Renal cortex interstitium (tissue), 15 donors: Measurements from ENCODE around the gene OR2V1. TPM values are rescaled to one million over a fixed set of nuclear protein-coding genes. Genes with fewer than 3 reads are reported as not detected.
"Not testable (repeated sequence)": the region's sequence is repeated elsewhere in the genome, so short reads cannot be mapped to it uniquely, and the experiment has no call there.

Experiments
- DNase-seq, 11 donors: peaks; one replicate each; pipeline ENCODE4 v3.0.0-alpha.2; 2013; ENCODE audit warnings: low read depth in 9 of 11, low spot score in 4 of 11; ENCODE audit errors: extremely low read depth in 1 of 11
- long read RNA-seq, 16 experiments: transcript quantifications; one replicate each; lab custom pipeline, GENCODE V29; 2026
- polyA plus RNA-seq, 3 donors: library from polyadenylated mRNA; unstranded; fragments of 120-200 nt; gene quantifications; one replicate each; pipeline ENCODE4 v1.2.1, GENCODE V29; 2013; ENCODE audit not compliant: insufficient read length in 3 of 3

OR2V1 gene, protein sequence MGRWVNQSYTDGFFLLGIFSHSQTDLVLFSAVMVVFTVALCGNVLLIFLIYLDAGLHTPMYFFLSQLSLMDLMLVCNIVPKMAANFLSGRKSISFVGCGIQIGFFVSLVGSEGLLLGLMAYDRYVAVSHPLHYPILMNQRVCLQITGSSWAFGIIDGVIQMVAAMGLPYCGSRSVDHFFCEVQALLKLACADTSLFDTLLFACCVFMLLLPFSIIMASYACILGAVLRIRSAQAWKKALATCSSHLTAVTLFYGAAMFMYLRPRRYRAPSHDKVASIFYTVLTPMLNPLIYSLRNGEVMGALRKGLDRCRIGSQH
- under 1 TPM in 1 of 3 donors, not detected in 2; 0.06 TPM for polyA plus RNA-seq
- long read RNA-seq, donor 1: 0 reads
- long read RNA-seq, donor 2: 0 reads
- long read RNA-seq, donor 3: 0 reads
- long read RNA-seq, donor 4: 0 reads
- long read RNA-seq, donor 5: 0 reads
- long read RNA-seq, donor 6: 0 reads
- long read RNA-seq, donor 7: 0 reads
- long read RNA-seq, donor 8: 0 reads
- long read RNA-seq, donor 9: 0 reads
- long read RNA-seq, donor 10: 0 reads
- long read RNA-seq, donor 11: 0 reads
- long read RNA-seq, donor 12: 0 reads
- long read RNA-seq, donor 13: 0 reads
- long read RNA-seq, donor 14: 0 reads
- long read RNA-seq, donor 15: 0 reads
- long read RNA-seq, donor 16: 0 reads

DNA sequence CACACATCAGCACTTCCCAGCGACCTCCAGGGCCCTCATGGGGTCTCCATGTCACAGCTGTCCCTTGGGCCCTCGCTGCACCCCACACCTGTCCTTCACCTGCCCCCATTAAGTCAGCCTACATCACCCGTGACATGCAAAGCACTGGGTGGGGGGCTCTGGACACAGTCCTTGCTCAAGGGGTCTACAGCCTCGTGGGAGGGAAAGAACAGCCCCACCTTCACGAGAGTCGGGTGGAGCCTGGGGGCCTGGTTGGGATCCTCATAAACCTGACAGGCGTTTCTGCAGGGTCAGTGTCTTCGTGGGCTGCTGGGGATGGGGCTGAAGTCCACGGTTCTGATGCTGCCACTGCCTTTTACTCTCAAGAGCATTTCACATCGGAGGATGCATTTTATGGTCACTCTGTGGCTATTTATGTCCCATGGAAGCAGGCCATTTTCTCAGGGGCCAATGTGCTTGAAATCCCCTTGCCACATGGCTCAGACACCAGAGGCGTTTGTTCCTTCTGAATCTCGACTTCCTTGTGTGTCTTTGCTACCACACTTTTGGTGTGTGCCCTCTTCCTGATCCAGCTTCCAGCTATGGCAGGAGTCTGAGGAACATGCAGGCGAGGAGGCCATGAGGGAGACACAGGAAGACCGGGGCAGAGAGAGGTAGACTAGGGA, at the start of gene OR2V1:
Gene OR2V1 (minus strand): TSS at position 338 of the 665 bp plus-strand sequence. CDS start 5,865 bp downstream, outside the sequence.
- DNase-seq: no peak

DNA sequence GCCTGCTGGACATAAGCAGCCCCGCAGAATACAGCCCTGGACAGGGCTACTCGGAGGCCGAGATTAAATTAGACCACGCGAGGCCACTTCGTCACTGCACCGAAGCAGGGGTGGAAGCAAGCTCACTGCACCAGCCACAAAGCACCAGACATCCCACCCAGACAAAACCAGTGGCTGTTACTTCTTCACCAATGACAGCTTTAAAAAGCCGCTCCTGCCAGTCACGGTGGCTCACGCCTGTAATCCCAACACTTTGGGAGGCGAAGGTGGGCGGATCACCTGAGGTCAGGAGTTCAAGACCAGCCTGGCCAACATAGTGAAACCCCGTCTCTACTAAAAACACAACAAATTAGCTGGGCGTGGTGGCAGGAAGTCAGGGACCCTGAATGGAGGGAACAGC, 46.6 kb upstream of the OR2V1 start:
- not testable (repeated sequence) for DNase-seq

DNA sequence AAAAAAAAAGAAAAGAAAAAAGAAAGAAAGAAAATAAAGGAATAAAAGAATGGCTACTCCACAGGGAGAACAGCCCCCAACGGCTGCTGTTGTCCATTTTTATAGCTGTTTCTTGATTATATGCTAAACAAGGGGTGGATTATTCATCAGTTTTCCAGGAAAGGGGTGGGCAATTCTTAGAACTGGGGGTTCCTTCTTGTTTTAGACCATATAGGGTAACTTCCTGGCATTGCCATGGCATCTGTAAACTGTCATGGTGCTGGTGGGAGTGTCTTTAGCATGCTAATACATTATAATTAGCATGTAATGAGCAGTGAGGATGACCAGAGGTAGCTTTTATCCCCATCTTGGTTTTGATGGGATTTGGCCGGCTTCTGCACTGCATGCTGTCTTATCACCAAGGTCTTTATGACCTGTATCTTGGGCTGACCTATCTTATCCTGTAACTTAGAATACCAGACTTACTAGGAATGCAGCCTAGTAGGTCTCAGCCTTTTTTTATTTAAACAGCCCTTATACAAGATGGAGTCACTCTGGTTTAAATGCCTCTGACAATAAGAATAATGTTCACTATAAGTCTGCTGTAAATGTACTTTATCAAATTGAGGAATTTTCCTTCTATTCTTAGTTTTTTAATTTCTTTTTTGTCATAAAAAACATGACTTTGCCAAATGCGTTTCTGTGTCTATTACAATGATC, 45.4 kb upstream of the OR2V1 start:
- DNase-seq: no peak

DNA sequence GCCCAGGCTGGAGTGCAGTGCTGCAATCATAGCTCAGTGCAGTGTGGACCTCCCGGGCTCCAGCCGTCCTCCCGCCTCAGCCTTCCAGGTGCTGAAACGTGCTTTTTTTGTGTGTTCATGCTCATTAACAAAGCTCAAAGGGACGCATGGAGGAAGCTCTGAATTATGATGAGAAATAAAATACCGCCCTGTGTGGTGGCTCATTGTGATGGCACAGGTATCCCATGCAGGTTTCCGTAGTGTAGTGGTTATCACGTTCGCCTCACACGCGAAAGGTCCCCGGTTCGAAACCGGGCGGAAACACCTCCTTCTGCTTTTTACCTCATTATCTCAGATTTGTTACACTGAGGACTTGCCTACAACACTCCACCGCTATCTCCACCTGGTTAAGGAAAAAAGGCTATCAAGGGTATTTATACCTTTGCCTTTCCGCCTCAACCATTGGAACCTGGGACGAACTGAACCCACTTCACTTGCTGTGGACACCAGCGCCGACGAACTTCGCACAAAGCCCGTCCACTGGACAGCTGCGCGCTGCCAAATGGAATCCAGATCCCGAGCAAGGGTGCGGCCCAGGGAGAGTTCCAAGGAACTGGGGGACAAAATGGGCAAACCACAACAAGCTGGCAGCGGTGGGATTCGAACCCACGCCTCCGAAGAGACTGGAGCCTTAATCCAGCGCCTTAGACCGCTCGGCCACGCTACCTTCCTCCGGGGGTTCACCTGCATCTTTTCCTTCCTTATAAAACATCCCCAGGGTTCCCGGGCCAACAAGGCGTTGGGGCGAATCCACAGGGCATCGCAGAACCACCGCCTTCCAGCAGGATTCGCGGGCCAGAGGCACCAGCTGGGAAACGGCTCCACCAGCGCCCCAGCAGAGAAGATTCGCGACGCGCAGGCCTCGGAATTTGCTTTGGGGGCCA, 42.7 kb upstream of the OR2V1 start:
- no peak for DNase-seq

DNA sequence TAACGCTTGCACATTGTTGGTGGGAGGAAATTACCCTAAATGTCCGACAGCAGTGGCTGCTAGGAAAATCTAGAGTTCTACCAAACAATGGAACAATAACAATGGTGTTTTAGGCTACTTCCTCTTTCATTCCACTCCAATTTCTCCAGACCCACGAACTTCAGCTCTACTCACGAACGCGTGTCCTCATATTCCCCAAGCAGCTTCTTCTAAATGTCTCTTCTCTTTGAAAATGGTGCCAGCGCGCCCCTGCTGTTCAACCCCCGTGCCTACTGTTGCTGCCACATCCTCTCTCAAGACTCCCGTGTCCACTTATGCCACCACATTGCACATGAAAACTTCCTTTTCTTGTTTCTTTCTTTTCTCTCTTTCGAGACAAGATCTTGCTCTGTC, 42.1 kb upstream of the OR2V1 start:
- DNase-seq: no peak

DNA sequence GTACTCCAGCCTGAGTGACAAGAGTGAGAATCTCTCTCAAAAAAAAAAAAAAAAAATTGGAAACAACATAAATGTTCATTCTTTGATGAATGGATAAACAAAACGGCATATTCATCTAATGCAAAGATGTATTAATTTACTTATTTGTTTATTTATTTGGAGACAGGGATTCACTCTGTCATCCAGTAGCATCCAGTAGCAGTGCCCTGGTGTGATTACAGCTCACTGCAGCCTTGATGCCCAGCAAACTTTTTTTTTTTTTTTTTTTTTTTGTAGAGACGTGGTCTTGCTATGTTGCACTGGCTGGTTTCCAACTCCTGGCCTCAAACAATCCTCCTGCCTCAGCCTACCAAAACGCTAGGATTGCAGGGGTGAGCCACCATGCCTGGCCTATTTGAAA, 40.8 kb upstream of the OR2V1 start:
- no peak for DNase-seq

DNA sequence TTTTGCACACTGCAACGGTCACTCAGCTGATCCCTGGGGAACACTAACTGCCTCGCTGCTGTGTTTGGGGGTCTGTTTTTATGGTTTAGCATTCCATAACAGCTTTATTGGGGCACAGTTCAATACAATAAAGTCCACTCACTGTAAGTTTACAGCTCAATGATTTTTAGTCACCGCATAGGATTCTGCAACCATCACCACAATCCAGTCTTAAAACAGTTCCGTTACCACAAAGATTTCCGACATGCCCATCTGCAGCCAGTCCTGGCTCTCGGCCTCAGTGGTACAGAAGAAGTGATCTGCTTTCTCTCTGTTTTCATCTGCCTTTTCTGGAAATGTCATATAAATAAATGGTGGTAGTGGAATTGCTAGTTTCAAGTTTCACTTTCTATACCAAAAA, 40.0 kb upstream of the OR2V1 start:
- no peak for DNase-seq

DNA sequence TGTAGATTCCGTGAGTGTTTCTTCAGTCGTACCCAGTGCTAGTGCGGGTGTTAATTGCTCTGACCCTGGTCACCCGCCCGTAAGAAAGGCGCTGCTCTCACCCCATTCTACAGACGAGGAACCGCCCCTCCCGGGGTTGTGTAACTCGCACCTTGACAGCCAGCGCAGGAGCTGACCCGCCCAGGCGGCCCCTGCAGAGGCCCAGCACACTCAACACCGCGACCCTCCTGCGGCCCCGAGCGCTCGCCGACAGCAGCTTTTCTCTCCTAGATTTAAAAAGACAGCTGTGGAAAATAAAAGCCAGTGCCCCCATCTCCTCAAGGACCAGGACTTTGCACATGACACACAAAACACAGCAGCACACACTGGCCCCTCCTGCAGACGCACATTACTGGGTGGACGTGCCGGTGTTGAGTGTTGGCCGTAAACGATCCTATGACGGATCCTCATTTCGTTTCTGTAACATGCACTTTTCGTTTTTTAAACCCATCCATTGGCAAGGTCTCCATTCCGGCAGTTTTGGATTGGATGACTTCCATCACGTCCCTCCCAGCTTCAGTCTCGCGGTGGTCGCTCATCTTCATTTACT, 39.4 kb upstream of the OR2V1 start:
- no peak for DNase-seq

DNA sequence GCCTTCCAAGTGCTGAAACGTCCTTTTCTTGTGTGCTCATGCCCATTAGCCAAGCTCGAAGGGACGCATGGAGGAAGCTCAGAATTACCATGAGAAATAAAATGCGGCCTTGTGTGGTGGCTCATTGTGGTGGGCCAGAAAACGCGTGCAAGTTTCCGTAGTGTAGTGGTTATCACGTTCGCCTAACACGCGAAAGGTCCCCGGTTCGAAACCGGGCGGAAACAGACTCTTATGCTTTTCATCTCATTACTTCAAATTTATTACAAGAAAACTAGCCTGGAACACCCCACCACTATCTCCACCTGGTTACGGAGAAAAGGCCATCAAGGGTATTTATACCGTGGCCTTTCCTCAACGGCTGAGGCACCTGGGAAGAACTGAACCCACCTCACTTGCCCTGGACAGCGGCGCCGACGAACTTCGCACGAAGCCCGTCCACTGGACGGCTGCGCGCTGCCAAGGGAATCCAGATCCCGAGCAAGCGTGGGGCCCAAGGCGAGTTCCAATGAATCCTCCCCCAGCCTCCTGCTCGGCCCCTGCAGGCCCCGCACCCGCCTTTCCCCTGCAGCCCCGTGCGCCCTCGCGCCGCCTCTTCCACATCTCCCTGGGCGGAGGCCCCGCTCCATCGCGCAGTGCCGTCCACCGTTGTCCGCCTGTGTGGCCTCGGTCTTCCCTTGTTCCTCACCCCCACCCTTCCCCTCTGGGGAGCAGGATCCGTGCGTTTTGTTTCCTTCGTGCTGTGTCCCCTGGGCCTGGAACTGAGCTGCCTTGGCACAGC, 38.7 kb upstream of the OR2V1 start:
- DNase-seq: peak in 1 of 11 donors; percentile 29

DNA sequence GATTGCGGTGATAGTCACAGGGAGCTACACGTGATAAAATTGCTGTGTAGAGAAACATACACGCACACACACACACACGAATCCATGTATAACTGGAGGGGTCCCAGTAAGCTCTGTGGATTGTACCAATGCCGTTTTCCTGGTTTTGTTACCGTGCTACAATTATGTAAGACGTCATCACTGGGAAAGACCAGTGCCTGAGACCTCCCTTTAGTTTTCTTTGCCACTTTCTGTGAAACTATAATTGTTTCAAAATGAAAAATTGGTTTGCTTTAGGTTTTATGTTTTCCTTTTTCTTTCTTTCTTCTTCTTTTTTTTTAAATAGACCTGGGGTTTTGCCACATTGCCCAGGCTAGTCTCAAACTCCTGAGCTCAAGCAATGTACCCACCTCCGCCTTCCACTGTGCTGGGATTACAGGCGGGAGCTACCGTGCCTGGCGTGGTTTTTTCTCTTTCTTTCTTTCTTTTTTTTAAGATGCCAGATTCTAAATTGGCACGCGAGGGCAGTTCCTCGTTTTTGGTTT, 37.7 kb upstream of the OR2V1 start:
- DNase-seq: no peak

DNA sequence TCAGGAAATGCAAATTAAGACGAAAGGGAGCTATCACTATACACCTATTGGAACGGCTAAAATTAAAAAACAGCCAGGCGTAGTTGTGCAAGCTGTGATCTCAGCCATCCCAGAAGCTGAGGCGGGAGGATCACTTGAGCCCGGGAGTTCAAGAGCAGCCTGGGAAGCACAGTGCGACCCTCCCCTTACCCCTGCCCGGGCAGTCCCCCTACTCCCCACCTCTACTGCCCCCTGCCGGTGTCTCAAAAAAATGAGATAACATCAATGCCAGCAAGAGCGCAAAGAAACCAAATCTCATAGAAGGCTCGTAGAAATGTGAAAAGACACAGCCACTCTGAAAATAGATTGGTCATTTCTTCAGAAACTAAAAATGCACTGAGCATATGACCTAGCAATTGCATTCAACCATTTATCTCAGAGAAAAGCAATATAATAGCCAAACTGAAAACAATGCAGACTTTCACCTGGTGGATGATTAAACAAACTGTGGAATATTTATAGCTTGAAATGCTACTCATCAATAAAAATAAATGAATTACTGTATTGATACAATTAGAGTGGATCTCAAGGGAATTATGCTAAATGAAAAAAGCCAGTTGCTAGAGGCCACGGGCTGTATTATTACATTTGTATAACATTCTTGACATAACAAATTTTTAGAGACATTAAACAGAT, 37.0 kb upstream of the OR2V1 start:
- no peak for DNase-seq

DNA sequence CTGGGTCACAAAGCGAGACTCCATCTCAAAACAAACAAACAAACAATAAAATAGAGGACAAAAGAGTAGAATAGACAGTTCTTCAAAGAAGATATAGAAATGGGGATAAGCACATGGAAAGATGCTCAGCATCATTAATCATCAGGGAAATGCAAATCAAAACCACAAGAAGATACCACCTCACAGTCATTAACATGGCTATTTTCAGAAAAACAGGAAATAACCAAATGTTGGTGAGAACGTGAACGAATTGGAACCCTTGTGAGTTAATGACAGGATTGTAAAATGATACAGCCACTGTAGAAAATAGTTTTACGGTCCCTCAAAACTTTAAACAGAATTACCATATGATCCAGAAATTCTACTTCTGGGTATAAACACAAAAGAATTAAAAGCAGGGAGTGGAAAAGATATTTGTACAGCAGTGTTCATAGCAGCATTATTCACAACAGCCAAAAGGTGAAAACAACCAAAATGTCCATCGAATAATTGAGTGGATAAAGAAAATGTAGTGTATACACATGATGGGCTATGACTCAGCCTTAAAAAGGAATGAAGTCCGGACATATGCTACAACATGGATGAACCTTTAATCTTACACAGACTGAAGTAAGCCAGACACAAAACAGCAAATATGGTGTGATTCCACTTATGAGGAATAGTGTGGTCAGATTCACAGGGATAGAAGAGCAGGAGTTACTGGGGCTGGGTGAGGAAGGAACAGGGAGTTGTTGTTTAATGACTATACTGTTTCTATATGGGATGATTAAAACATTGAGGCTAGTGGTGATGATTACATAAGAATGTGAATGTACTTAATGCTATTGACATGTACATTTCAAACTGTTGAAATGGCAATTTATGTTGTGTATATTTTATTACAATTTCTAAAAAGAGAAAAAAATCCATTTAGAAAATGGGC, 36.1 kb upstream of the OR2V1 start:
- DNase-seq: no peak

DNA sequence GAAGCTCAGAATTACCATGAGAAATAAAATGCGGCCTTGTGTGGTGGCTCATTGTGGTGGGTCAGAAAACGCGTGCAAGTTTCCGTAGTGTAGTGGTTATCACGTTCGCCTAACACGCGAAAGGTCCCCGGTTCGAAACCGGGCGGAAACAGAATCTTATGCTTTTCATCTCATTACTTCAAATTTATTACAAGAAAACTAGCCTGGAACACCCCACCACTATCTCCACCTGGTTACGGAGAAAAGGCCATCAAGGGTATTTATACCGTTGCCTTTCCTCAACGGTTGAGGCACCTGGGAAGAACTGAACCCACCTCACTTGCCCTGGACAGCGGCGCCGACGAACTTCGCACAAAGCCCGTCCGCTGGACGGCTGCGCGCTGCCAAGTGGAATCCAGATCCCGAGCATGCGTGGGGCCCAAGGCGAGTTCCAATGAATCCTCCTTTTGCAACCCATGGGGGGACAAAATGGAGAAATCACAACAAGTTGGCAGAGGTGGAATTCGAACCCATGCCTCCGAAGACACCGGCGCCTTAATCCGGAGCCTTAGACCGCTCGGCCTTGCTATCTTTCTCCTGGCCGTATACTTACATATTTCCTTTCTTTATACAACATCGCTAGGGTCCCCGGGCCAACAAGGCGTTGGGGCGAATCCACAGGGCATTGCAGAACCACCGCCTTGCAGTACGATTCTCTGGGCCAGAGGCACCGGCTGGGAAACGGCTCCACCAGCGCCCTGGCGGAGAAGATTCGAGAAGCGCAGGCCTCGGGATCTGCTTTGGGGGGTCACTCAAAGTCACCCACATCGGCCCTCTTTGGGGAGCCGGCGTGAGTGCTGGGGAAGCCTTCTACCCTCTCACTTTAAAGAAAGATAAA, 33.3 kb upstream of the OR2V1 start:
- DNase-seq: no peak

DNA sequence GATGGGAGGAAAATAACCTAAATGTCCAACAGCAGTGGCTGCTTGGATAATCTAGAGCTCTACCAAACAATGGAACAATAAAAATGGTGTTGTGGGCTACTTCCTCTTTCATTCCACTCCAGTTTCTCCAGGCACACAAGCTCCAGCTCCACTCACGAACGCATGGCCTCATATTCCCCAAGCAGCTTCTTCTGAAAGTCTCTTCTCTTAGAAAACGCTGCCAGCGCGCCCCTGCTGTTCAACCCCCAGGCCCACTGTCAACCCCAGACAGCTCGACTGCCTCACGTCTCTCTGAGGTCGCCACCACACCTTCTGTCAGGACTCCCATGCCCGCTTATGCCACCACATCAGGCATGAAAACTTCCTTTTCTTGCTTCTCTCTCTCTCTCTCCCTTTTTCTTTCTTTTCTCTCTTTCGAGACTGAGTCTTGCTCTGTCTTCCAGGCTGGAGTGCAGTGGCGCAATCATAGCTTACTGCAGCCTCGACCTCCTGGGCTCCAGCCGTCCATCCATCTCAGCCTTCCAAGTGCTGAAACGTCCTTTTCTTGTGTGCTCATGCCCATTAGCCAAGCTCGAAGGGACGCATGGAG, 32.6 kb upstream of the OR2V1 start:
- no peak for DNase-seq
